Fibroblast of villous mesenchyme (primary cell): ENCODE measurements around the gene NEK3. TPM values are rescaled to one million over a fixed set of nuclear protein-coding genes. Genes with fewer than 3 reads are reported as not detected.
"Not testable (repeated sequence)": the region's sequence is repeated elsewhere in the genome, so short reads cannot be mapped to it uniquely, and the experiment has no call there.

Experiments
- DNase-seq: peaks from one replicate; pipeline ENCODE4 v3.0.0-alpha.2; 2010; ENCODE audit warnings: low read depth
- H3K4me3 ChIP-seq: 2 replicates; pipeline ENCODE4 v1.5.1; 2011; ENCODE audit warnings: low read depth, mild to moderate bottlenecking, low read length
- CTCF ChIP-seq: IDR thresholded peaks from 2 replicates; pipeline ENCODE4 v1.5.1; 2012; ENCODE audit warnings: low read depth, mild to moderate bottlenecking, low read length; ENCODE audit not compliant: insufficient read depth
- total RNA-seq: library from RNA; depleted of rRNA; stranded (reverse); fragments of >200 nt; gene quantifications from 2 replicates; pipeline ENCODE4 v1.2.3, GENCODE V29; 2012

The NEK3 gene, protein sequence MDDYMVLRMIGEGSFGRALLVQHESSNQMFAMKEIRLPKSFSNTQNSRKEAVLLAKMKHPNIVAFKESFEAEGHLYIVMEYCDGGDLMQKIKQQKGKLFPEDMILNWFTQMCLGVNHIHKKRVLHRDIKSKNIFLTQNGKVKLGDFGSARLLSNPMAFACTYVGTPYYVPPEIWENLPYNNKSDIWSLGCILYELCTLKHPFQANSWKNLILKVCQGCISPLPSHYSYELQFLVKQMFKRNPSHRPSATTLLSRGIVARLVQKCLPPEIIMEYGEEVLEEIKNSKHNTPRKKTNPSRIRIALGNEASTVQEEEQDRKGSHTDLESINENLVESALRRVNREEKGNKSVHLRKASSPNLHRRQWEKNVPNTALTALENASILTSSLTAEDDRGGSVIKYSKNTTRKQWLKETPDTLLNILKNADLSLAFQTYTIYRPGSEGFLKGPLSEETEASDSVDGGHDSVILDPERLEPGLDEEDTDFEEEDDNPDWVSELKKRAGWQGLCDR
- total RNA-seq: 9.1 and 10.3 TPM in 2 replicates

DNA sequence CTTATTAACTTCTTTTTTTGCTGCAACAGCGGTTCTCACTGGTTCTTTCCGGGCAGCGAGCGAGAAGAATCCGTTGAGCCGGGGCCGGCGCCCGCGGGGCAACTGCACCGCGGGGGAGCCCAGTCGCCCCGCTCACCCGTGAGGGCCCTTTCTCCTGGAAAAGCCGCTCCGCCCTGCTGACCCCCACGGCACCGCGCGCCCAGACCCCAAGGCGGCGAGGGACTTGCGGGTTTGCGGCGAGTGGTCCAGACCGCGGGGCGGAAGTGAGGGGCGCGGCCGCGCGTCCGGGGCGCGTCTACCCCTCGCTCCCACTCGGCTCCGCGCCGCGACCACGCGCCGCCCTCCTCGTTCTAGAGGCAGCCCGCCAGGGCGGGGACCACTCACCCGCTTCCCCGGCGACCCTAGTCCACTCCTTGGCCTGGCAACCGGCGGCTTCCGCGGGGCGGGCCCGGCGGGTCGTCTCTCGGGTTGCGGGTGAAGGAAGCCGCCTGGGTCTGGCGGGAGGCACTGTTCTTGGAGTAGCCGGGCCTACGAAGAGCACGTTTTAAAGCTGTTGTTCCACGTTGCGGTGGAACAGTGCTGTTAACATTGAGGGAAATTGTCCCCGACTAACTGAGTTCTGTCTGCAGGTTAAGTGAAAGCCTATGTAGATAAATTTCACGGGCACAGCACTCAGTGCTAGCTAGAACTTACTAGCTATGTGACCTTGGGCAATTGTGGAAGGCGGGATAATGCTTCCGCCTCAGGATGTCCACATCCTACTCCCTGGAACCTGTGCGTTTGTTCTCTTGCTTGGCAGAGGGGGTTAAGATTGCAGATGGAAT lies at the start of gene NEK3:
Gene NEK3, minus strand, starts transcription at position 439 of the 824 bp plus-strand sequence. CDS start 3,406 bp downstream, outside the sequence.
- TF ChIP-seq CTCF: no peak
- H3K4me3 ChIP-seq: peak within 1 kb of the TSS; percentile 83
- DNase-seq: peak; percentile 57

GRCh38 chr13:52208384-52208783 lies 49.0 kb upstream of the NEK3 start:
- DNase-seq: not testable (repeated sequence)

GRCh38 chr13:52207896-52208295 lies 48.5 kb upstream of the NEK3 start:
- DNase-seq, H3K4me3 ChIP-seq: not testable (repeated sequence)

More at GRCh38 chr13:52208384-52208783, 49.0 kb upstream of the NEK3 start:
- H3K4me3 ChIP-seq: not testable (repeated sequence)

GRCh38 chr13:52207337-52207736 lies 47.9 kb upstream of the NEK3 start:
- not testable (repeated sequence) for DNase-seq, H3K4me3 ChIP-seq

GRCh38 chr13:52204546-52204945 lies 45.1 kb upstream of the NEK3 start:
- DNase-seq: peak; percentile 36
- H3K4me3 ChIP-seq: not testable (repeated sequence)

GRCh38 chr13:52203864-52204263 lies 44.5 kb upstream of the NEK3 start:
- H3K4me3 ChIP-seq: not testable (repeated sequence)
- DNase-seq: peak; percentile 95

DNA sequence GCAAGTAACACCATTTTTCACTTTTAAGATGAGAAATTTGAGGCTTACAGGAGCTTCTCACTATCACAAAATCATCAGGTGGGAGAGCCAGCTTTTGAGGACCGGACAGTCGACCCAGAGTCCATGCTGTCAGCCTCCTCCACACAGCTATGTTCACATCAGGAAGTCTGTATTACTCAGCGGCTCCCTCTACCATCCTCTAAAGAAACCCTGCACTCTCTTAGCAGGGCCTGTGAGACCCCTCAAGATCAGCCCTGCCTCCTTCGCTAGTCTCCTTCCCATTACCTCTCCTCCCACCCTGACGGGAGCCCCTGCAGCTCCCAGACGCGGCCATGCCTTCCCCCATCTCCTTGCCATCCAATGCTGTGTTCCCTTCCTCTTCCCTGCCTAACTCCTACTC lies 43.1 kb upstream of the NEK3 start:
- not testable (repeated sequence) for DNase-seq, H3K4me3 ChIP-seq

GRCh38 chr13:52201439-52202193 lies 42.2 kb upstream of the NEK3 start:
- peak; percentile 65 for DNase-seq
- H3K4me3 ChIP-seq: not testable (repeated sequence)
- peak; percentile 44 for TF ChIP-seq CTCF

DNA sequence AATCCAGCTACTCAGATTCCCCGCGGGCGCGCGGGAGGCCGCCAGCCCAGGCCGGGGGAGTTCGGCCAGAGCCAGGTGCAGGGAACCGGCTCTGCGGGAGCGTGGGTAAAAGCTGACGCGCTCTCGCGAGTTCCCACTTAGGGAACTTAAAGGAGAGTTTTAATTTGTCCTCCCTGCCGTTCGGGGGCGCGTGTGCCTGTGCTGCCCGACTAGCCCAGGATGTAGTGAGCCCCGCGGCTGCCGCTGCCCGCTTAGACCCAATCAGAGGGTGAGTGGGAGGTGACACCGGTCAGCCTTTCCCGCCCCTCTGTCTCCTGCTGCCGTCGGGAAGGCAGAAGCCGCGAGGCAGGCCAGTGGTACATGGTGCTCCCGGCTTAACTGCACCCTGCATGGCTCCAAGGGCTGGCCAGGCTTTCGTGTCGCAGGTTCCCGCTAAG lies 36.0 kb upstream of the NEK3 start:
- peak; percentile 88 for DNase-seq
- TF ChIP-seq CTCF: no peak
- H3K4me3 ChIP-seq: peak overlapping the region; percentile 93
